Kidney epithelial cell (primary cell): Measurements from ENCODE around the gene PPIF. TPM values are rescaled to one million over a fixed set of nuclear protein-coding genes. Genes with fewer than 3 reads are reported as not detected.

ENCODE experiments used
- DNase-seq: peaks from one replicate; pipeline ENCODE4 v3.0.0-alpha.2; 2010; ENCODE audit warnings: low read depth
- H3K27me3 ChIP-seq: 2 replicates; pipeline ENCODE4 v1.6.0; 2011; ENCODE audit warnings: low read length; ENCODE audit not compliant: control insufficient read depth, insufficient read depth
- H3K36me3 ChIP-seq: 2 replicates; pipeline ENCODE4 v1.5.1; 2011; ENCODE audit warnings: low read length; ENCODE audit not compliant: control insufficient read depth, insufficient read depth
- H3K4me3 ChIP-seq: 2 replicates; pipeline ENCODE4 v1.5.1; 2011; ENCODE audit warnings: low read depth, mild to moderate bottlenecking, control low read depth, low read length
- CTCF ChIP-seq: IDR thresholded peaks from 2 replicates; pipeline ENCODE4 v1.5.1; 2011; ENCODE audit warnings: mild to moderate bottlenecking, moderate library complexity, low read length, control low read depth, inconsistent platforms; ENCODE audit not compliant: insufficient read depth, poor library complexity, severe bottlenecking
- total RNA-seq: library from RNA; depleted of rRNA; stranded (reverse); fragments of >200 nt; gene quantifications from 2 replicates; pipeline ENCODE4 v1.2.3, GENCODE V29; 2015

PPIF gene
- total RNA-seq, 1 donor from 2014 or later: 71.7 TPM

DNA sequence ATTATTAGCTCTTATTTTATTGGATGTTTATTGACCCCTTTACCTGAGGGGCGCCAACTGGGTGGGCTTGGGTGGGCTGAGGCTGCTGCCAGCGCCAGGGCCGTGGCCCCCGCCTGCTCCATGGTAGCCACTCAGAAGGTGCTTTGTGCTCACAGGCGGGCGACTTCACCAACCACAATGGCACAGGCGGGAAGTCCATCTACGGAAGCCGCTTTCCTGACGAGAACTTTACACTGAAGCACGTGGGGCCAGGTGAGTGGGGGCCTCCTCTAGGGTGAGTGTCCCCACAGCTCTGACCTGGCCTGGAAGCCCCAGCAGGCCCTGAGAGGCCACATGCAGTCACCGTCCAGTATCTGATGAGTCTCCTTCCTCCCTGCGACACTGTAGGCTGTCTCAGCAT, 4.1 kb downstream of the PPIF start:
- H3K27me3 ChIP-seq: no peaks in the 10 kb centered on the region
- DNase-seq: no peak
- H3K4me3 ChIP-seq: no peak overlapping the region
- no peak for TF ChIP-seq CTCF
- peaks cover 2% of the 10 kb centered on the region for H3K36me3 ChIP-seq

GRCh38 chr10:79352035-79352877, 5.0 kb downstream of the PPIF start:
- DNase-seq: no peak
- Histone ChIP-seq H3K27me3 (no peaks in the 10 kb centered on the region), H3K36me3 (peaks cover 2% of the 10 kb centered on the region), H3K4me3 (no peak overlapping the region)
- no peak for TF ChIP-seq CTCF

GRCh38 chr10:79353000-79353406, 5.7 kb downstream of the PPIF start:
- Histone ChIP-seq H3K36me3 (peaks cover 2% of the 10 kb centered on the region), H3K27me3 (no peaks in the 10 kb centered on the region), H3K4me3 (no peak overlapping the region)
- no peak for TF ChIP-seq CTCF
- no peak for DNase-seq

GRCh38 chr10:79353726-79354125, 6.5 kb downstream of the PPIF start:
- peaks cover 2% of the 10 kb centered on the region for H3K36me3 ChIP-seq
- TF ChIP-seq CTCF: no peak
- H3K27me3 ChIP-seq: no peaks in the 10 kb centered on the region
- DNase-seq: no peak
- H3K4me3 ChIP-seq: no peak overlapping the region

- DNase-seq: no peak
- Histone ChIP-seq H3K36me3 (peaks cover 2% of the 10 kb centered on the region), H3K27me3 (no peaks in the 10 kb centered on the region), H3K4me3 (no peak overlapping the region)
- TF ChIP-seq CTCF: no peak
Observed at GRCh38 chr10:79354141-79354540, 6.9 kb downstream of the PPIF start.

DNA sequence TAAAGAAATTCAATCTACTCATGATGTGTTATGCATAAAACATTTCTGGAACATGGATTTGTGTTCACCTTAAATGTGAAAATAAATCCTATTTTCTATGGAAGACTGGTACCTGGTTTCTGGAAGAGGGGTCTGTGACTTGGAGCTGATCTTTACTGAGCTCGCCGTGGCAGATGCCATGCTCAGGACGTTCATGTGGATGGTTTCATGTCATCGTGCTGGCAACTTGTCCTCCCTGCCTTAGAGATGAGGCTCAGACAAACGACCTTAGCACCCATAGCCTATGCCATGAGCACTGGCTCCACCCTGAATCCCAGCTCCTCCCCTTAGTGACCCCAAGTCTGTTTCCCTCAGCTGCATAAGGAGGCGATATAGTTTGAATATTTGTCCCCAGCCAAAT, 7.3 kb downstream of the PPIF start:
- H3K36me3 ChIP-seq: peaks cover 2% of the 10 kb centered on the region
- TF ChIP-seq CTCF: no peak
- H3K27me3 ChIP-seq: no peaks in the 10 kb centered on the region
- DNase-seq: no peak
- H3K4me3 ChIP-seq: no peak overlapping the region
